Activated T-cell treated with anti-CD3 and anti-CD28 coated beads for 1 hour (primary cell): ENCODE results near the gene SYCE3.
"Not testable (repeated sequence)": the region's sequence is repeated elsewhere in the genome, so short reads cannot be mapped to it uniquely, and the experiment has no call there.

Experiments
- DNase-seq: peaks from one replicate; pipeline ENCODE4 v3.0.0-alpha.2; 2020; ENCODE audit warnings: low read depth

SYCE3 gene

DNA sequence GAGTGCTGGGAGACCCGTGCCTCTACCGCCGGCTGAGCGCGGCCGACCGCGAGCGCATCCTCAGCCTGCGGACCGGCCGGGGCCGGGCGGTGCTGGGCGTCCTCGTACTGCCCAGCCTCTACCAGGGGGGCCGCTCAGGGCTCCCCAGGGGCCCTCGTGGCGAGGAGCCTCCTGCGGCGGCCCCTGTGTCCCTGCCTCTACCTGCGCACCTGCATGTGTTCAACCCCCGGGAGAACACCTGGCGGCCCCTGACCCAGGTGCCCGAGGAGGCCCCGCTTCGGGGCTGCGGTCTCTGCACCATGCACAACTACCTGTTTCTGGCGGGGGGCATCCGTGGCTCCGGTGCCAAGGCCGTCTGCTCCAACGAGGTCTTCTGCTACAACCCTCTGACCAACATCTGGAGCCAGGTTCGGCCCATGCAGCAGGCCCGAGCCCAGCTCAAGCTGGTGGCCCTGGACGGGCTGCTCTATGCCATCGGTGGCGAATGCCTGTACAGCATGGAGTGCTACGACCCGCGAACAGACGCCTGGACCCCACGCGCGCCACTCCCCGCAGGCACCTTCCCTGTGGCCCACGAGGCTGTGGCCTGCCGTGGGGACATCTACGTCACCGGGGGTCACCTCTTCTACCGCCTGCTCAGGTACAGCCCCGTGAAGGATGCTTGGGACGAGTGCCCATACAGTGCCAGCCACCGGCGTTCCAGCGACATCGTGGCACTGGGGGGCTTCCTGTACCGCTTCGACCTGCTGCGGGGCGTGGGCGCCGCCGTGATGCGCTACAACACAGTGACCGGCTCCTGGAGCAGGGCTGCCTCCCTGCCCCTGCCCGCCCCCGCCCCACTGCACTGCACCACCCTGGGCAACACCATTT is 13.6 kb downstream of the SYCE3 start:
- no peak for DNase-seq

DNA sequence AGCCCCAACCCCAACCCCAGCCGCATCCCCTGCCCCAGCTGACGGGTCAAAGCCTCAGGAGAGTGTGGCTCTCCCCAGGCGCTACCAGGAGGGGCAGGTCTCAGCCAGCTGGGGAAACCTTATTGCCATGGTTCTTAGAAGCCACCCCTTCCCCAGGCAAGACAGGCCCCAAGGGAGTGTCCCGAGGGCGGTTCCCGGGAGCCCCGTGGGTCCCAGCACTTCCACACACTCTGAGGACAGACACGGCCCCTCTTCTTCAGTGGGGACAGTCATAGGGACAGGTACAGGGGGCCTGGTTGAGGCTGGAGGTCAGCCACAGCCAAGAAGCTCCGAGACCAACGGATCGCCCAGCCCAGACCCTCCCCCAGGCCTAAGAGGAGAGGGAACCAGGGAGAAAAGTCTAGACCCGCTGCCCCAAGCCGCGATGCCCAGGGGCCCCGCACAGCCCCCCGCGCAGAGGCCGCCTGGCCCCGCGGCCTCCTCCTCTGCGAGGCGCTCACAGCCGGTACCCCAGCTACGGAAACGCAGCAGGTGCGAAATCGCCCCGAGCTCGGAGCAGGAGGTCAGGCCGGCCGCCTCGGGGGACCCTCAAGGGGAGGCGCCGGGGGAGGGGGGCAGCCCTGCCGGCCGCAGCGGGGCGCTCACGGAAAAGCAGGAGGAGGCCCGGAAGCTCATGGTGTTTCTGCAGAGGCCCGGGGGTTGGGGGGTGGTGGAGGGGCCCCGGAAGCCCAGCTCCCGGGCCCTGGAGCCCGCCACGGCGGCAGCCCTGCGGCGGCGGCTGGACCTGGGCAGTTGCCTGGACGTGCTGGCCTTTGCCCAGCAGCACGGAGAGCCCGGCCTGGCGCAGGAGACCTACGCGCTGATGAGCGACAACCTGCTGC is 14.4 kb downstream of the SYCE3 start:
- peak; percentile 52 for DNase-seq

DNA sequence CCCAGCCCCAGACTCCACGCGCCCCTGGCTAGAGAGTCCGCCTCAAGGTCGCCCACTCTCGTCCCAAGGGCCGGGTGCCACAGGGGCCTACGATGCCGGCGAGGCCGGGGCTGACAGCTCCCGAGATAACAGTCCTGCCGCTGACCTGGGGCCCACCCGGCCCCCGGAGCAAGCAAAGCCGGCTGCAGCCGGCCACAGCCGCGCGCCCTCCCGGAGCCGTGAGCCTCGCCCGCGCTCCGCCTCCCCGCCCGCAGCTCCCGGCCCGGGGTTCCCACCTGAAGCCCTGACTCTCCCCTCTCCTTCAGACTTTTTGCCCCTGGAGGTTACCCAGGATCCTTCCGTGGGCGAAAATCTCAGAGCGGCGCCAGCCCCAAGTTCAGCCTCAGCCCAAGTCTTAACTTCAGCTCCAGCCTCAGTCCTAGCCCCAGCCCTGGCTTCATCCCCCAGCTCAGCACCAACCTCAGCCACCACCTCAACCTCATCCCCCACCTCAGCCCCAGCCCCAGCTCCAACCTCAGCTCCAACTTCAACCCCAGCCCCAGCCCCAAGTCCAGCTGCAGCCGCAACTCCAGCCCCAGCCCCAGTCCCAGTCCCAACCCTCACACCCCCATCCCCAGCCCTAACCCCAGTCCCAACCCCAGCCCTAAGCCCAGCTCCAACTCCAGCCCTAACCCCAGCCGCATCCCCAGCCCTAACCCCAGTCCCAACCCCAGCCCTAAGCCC is 15.3 kb downstream of the SYCE3 start:
- no peak for DNase-seq

DNA sequence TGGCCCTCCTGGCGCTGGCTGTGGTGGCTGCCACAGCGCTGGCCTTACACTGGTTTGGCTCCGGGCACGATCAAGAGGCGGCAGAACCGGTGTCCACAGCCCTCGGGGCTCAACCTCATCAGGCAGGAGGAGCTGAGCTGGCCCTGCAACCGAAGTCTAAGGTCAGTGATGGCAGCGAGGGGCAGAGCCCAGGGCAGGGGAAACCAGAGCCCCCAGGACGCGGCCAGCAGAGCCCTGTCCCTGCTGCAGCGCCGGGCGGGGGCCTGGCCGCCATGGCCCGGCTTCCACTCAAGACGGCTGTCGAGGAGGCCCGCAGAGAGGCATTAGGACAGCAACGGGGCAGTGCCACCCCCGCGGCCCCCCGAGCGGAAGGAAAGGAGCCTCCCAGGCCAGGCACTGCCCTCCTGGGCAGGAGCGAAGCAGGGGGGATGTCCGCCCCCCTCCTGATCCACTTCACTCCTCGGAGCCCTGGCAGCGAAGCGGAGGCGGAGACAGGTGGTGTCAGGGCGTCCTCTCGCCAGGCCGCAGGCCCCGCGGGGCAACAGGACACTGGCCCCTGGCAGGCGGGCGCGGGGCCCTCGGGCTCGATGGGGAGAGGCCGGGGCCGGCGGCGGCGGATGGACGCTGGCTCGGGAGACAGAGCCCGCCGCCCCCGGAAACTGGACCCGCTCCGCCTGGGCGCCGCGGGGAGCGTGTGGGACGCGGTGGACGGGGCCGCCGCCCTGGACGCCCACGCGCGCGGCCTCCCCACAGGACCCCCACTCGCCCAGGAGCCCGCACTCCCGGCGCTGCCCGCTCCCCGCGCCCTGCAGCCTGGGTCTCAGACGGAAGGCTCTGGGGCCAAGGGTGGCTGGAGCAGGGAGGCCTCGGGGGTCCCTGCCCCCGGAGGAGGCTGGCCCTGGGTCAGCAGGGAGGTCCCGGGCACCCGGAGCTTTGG is 16.1 kb downstream of the SYCE3 start:
- no peak for DNase-seq

DNA sequence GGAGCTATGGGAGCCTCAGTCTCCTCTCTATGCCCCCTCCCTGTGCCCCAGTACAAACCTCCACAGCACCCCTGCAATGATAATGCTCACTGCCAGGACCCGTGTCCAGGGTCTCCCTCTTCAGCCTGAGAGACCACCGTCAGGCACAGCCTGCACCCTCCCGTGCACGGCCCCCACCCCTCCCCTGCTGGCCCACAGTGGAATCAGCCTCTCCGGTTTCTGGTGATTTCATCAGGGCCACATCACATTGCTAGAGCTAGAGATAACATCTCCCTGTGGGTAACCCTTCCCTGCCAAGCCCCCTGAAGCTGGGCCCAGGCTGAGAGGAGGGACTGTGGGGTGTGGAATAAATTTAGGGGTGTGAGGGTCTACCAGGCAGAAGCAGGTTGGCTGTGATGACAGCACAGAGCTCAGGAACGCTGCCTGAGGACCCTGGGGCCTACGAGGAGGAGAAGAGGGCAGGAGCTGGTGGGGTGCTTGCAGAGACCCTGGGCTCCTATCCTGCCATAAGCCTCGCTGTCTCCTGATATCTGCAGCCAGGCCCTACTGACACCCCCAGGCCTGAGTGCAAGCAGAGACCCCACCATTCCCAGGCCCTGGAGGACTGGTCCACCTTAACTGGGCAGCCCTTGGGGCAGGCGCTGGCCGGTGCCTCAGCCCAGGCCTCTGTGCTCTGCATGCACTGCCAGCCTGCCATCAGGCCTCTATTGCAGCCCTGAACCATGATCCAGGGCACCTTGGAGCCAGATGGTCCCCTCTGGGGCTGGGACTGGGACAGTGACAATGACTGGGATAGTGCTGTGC is 17.0 kb downstream of the SYCE3 start, which contains the start of gene KLHDC7B:
TSS of gene KLHDC7B (plus strand) at position 378 of the 804 bp plus-strand sequence. CDS start at position 723, 345 bp downstream.
- DNase-seq: no peak

DNA sequence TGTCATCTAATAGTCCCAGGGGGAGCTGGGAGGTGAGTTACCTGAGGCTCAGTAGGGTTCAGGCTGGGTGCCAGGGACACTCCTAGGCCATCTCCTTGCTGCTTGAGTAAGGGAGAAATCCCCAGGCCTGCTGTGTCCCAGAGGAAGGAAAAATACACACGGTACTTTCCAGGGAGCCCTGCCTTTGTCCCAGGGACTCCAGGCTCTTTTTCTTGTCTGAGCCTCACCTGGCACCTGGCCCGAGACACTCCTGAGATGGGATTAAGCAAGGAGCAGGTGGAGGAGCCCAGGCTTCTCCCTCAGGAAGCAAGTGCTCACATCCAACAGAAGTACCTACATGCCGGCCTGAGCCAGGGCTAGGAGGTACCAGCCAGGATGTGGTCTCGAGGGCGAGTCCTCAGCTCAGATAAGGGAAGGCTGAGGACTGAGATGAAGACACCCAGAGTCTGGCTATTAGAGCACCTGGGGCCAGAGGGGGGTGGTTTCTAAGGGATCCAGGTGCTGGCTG is 17.9 kb downstream of the SYCE3 start:
- DNase-seq: no peak

DNA sequence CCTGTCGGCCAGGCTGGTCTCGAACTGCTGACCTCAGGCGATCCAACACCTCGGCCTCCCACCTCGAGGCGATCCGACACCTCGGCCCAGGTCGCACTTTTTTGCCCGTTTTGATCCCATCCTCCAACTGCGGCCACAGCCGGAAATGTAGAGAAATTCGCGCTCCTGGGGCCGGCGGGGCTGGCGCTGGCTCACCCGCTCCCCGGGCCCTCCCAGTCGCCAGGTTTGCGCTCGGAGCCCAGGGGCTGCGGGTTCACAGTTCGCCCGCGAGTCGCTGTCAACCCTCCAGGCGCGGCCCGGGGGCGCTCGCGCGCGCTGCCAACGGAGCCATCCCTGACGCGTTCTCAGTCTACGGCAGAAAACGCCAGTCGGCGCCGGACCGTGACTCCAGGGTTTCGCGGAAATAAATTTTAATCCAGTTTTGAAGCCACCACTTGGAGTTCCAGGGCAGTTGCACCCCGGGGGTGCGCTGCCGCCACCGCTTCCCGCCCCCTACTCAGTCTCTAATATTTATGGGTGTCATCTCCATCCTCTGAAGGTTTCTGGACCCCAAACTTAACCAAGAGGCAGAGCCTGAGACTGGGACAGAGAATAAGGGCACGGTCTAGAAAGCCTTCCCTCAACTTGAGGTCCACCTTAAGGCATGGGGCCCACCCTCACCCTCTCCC is 18.5 kb downstream of the SYCE3 start:
- DNase-seq: peak; percentile 78

DNA sequence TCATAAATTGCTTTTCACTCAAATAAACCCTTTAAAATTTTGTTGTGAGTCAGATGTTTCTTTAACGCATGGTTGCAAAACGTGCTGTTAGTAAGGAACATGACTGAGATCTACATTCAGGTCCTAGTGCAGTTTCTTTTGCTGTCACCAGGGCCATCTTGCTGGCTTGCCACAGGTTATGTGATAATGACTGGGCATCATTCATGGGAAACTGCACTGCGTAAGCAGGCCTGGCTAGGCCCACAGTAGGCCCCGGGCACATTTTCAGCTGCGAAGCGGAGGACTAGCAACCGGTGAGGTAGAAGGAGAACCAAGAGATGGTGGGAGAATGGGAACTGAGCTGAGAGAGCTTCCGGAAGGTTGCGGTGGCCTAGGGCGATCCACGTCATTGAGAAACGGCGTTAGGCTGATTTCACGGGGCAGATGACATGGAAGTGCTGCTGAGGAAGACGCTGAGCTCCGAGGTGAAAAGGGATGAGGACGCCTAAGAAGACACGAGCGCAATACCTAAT is 20.2 kb downstream of the SYCE3 start:
- DNase-seq: no peak

DNA sequence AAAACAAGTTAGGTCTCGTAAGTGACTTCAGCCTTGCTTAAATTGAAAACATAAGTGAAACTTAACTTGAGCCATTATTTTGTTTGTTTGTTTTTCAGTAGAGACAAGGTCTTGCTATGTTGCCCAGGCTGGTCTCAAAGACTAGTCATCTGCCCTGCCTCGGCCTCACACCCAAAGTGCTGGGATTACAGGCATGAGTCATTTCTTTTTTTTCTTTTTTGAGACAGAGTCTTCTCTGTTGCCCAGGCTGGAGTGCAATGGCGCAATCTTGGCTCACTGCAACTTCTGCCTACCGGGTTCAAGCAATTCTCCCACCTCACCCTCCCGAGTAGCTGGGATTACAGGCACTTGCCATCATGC is 21.1 kb downstream of the SYCE3 start:
- not testable (repeated sequence) for DNase-seq

DNA sequence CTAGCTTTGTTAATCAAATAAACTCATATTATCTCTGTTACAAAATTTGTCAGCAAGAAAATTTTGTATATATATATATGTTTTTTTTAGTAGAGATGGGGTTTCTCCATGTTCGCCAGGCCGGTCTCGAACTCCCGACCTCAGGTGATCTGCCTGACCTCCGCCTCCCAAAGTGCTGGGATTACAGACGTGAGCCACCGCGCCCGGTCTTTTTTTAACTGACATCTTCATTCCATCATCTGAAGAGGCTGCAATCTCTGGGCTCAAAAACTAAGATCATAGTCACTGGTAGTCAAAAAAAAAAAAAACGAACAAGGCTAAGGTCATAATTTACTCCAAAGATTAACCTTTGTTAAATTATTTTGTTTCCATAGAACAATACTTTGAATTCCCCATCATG is 22.3 kb downstream of the SYCE3 start:
- no peak for DNase-seq

DNA sequence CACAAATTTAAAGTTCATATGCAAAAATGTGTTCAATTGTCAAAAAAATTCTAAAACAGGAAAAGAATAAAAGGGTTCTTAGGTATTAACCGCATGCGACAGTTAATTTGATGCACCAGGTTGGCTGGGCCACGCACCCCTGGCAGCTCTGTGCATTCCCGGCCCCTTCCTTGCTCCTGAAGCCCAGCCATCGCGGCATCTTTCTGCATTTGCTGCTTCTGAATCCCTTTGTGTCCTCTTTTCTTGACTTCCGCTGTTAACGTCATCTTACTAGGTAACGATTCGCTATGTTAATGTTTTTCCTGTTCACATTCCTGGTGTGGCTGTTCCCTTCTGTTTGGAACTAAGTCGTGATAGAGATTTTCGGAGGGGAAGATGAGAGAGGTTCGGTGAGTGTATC is 25.0 kb downstream of the SYCE3 start:
- DNase-seq: no peak

DNA sequence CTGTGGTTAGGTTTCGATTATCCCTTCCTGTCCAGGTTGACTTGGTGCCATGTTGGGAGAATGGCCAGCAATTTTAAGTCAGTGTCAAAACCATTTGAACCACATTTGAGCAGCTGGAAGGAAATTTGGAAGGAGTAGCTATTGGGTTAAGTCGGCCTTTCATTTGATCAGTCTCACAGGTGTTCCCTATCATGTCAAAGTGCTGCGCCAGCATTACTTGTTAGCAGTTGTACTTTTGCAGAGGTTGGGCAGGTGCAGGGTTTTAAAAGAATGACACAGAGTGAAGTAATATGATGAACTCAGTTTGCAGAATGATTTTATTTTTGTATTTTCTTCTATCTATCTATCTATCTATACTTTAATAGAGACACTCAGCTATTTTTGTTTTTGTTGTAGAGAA is 26.5 kb downstream of the SYCE3 start:
- DNase-seq: no peak

DNA sequence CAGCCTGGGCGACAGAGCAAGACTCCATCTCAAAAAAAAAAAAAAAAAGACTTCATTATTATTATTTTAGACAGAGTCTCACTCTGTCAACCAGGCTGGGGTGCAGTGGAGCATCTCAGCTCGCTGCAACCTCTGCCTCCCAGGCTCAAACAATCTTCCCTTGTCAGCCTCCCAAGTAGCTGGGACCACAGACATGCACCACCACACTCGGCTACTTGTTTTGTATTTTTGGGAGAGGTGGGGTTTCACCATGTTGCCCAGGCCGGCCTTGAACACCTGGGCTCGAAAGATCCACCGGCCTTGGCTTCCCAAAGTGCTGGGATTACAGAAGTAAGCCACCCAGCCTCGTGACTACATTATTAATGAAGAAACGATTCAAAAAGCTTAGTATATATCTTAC is 27.6 kb downstream of the SYCE3 start:
- DNase-seq: no peak

DNA sequence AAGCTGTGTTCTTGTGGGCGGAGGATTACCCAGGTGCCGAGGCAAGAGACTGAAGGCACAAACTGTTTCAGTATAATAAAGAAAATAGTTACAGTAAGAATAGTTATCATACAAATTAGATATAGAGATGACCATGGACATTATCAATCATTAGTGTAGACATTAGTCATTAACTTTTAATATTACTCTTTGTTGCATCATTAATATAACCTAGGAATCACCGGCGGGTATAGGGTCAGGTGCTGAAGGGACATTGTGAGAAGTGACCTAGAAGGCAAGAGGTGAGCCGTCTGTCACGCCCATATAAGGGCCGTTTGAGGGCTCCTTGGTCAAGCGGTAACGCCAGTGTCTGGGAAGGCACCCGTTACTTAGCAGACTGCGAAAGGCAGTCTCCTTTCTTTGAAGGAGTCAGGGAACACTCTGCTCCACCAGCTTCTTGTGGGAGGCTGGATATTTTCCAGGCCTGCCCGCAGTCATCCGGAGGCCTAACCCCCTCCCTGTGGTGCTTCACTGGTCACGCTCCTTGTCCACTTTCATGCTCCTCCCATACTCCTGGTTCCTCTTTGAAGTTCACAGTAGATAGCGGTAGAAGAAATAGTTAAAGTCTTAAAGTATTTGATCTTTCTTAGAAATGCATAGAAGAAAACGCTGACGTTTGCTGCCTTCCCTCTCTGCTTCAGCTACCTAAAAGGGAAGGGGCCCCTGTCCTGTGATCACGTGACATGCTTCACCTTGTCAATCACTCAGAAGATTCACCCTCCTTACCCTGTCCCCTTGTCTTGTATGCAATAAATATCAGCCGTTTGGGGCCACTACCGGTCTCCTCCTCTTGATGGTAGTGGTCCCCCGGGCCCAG is 28.6 kb downstream of the SYCE3 start:
- DNase-seq: not testable (repeated sequence)

DNA sequence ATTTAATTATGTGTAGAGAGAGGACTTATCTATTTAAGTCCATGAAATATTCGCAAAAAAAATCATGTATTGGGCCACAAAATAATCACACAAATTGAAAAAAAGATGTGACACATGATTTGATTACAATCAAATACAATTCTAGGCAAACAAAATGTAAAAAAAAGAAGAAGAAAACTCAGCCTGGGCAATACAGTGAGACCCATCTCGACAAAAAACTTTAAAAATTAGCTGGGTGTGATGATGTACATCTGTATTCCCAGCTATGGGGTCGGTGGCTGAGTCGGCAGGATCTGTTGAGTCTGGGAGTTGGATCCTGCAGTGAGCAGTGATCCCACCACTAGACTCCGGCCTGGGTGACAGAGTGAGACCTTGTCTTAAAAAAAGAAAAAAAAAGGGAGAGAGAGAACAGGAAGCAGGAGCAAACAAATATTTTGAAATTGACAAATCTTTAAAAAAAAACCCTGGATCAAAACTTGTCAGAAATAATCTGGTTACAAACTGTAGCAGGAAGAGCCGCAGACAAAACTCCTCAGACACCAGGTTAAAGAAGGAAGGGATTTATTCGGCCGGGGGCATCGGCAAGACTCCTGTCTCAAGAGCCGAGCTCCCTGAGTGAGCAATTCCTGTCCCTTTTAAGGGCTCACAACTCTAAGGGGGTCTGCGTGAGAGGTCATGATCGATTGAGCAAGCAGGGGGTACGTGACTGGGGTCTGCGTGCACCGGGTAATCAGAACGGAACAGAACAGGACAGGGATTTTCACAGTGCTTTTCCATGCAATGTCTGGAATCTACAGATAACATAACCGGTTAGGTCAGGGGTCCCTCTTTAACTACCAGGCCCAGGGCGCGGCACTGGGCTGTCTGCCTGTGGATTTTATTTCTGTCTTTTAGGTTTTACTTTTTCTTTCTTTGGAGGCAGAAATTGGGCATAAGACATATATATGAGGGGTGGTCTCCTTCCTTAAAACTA is 29.6 kb downstream of the SYCE3 start:
- DNase-seq: no peak

DNA sequence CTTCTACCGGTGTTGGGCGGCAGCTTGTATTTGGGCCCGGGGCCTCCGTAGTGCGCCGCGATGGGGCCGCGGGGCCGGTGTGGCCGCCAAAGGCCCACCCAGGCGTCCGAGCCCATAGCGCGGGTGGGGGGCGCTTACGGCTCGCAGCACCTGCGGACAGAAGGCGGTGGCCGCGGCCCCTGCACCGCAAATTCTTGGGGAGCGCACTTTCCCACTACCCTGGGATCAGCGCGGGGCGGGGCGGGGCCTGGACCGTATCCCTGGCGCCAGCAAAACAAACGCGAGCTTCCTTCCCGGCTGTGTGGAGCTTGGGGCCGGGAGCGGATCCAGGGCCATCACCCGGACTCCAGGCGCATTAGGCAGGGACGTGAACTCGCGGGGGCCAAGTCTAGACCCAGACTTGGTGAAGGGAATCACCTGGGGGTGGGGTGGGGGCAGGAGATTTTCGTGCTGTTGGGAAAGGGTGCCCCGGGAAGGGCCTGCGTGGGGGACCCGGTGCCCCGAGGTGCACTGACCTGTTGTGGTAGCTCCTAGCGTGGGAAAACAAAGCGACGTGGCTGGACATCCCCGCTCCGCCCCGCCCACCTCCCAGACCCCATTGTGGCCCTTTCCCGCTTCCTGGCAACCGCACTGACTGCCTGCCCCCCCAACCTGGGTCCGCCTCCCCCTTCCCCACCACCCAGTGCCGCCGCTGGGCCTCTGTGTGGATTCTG is 30.6 kb downstream of the SYCE3 start:
- no peak for DNase-seq

DNA sequence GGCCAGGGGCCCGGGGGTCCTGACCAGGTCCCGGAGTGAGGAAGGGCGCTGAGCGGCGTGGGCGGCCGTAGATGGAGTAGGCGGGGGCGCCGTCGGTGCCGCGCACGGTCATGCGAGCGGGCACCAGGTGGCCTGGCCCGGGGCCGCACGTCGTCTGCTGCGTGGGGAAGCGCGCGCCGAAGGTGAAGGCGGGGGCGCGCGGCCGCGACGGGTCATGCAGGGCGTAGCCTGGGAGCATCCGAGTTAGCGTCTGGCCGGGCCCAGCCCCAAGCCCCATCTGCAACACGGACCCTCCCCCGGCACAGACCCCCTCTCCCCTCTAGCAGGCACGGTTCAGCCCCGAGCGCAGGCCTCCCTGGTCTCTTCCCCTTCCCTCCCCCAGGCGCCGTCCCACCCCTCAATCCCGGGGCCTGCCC is 31.2 kb downstream of the SYCE3 start:
- DNase-seq: peak; percentile 62
